HG03521 (cell line): Measurements from ENCODE around the gene DGCR2.
A peak's percentile ranks its signal among the peaks of the same experiment; 100 is the strongest.
"Not testable (repeated sequence)": the region's sequence is repeated elsewhere in the genome, so short reads cannot be mapped to it uniquely, and the experiment has no call there.

Source experiments
- ATAC-seq: cut with Tn5 transposase; IDR thresholded peaks from one replicate; pipeline ENCODE4 v1.9.1; 2021; ENCODE audit warnings: mild to moderate bottlenecking, moderate library complexity; ENCODE audit not compliant: unreplicated experiment

The DGCR2 gene, protein sequence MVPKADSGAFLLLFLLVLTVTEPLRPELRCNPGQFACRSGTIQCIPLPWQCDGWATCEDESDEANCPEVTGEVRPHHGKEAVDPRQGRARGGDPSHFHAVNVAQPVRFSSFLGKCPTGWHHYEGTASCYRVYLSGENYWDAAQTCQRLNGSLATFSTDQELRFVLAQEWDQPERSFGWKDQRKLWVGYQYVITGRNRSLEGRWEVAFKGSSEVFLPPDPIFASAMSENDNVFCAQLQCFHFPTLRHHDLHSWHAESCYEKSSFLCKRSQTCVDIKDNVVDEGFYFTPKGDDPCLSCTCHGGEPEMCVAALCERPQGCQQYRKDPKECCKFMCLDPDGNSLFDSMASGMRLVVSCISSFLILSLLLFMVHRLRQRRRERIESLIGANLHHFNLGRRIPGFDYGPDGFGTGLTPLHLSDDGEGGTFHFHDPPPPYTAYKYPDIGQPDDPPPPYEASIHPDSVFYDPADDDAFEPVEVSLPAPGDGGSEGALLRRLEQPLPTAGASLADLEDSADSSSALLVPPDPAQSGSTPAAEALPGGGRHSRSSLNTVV

GRCh38 chr22:19122143-19122751 is at the start of gene DGCR2:
TSS of gene DGCR2 (minus strand) at chr22:19122412. CDS start at chr22:19122206, 206 bp downstream.
- peak; percentile 83 for ATAC-seq

DNA sequence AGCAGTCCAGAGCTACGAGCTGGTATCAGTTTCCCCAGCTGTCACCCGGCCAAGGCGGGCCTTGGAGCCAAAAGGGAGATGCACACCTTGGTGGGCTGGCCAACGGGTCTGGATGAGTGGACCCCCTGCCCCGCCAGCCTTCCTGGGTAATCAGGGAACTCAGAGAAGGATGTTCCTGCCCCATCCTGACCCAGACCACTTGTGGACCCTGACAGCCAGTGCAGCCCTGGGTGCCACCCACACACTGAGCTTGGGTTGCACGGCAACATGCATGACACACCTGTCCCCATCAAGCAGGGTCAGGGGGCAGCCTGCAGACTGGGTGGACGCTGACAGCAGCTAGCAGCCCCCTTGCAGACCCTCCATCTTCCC is 47.7 kb upstream of the DGCR2 start:
- ATAC-seq: no peak

DNA sequence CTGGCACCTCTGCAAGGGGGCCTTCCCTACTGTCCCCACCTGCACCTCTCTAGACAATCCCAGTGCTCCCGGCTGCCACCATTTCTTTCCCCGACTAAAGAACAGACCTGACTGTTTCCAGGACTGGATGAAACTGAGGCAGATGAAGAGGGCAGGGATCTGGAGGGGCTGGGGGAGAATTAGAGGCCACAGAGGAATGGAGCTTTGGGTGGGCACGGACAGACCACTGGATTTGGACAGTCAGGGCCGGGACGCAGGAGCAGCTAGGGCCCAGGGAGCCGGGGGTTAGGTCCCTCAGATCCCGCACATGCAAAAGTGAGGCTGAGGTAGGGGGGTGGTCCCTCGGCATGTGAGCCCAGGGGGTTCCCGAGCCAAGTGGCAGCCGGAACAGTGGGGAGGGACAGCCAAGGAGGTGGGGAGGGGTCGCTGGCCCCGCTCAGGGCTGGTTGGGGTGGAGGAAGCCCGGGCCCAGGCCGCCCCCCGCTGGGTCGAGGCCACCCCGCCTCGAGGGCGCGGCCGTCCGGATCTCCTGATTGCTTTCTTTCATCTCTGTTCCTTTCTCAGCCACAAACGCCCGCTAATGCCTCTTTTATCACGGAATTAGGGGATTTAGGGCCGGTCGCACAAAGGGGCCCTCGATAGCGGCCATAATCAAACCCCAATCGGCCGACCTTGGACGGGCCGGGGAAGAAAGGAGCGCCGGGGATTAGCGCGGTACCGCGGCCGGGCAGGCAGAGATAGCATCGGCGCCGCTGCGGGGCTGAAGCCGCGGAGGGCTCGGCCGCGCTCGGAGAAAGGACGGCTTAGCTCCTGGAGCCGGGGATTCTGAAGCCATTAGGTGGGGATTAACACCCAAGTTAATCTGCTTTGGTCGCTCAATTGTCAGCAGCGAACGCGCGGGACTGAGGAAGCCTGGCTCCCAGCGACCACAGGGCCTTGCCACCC is 47.1 kb upstream of the DGCR2 start:
- ATAC-seq: no peak

DNA sequence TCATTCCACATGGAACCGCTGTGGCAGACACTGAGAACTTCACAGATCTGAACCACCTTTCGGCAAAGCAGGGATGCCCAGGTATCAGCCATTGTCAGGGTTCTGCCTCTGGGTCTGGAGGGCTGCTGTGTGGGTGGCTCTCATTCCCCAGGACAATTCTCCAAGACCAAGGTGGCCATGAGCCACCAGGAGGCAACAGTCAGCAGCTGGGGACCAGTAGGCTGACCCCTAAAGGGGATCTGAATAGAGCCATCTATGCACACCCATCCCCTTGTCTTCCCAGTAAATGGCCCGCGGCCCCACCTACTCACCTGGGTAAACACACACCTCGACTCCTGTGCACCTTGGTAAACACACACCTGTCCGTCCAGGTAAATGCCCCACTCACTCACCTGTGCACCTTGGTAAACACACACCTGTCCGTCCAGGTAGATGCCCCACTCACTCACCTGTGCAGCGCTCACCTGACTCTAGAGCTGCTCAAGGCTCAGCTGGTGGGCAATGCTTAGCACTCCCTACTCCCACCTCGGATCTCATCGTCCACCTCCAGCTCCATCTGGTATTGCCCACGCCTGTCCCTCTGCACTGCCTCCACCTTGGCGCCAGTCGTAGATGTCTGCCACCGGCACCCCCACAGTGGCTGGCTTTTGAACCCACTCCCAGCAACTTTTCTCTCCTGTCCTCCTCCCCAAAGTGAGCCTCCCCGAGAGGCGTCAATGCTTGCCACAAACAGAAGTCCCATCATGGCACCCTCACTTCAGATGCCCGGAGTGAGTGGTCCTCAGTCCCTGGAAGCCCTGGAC is 46.1 kb upstream of the DGCR2 start:
- ATAC-seq: no peak

DNA sequence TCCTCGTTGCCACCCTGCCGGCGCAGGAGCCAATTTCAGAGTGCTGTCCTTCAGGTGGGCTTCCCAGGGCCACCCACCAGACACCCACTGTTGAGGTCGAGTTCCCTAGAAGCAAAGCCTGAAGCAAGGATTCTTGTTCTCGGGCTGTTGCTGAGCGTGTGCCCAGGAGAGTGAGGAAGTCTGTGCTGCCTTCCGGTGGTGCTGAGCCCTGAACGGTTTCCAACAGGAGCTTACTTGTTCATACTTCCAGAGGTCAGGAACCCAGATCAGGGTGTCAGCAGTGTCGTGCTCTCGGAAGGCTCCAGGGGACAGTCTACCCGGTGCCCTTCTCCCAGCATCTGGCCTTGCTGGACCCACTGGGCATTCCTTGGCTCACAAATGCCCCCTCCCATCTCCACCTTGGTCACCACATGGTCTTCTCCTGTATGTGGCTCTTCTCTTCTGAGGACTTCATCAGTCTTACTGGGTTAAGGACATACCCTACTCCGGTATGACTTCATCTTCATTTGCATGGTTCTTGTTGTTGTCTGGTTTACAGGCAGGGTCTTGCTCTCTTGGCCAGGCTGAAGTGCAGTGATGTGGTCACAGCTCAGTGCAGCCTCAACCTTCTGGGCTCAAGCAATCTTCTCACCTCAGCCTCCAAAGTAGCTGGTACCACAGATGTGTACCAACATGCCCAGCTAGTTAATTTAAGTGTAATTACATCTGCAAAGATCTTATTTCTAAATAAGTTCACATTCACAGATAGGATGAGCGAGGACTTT is 45.1 kb upstream of the DGCR2 start:
- ATAC-seq: no peak

- ATAC-seq: no peak
Measured at GRCh38 chr22:19166421-19166820, 44.2 kb upstream of the DGCR2 start.

GRCh38 chr22:19164425-19164824 is 42.2 kb upstream of the DGCR2 start:
- no peak for ATAC-seq

- not testable (repeated sequence) for ATAC-seq
Measured at GRCh38 chr22:19158649-19159048, 36.4 kb upstream of the DGCR2 start.

GRCh38 chr22:19156109-19156508 is 33.9 kb upstream of the DGCR2 start:
- not testable (repeated sequence) for ATAC-seq

GRCh38 chr22:19152942-19153883 is 31.0 kb upstream of the DGCR2 start:
- ATAC-seq: no peak

DNA sequence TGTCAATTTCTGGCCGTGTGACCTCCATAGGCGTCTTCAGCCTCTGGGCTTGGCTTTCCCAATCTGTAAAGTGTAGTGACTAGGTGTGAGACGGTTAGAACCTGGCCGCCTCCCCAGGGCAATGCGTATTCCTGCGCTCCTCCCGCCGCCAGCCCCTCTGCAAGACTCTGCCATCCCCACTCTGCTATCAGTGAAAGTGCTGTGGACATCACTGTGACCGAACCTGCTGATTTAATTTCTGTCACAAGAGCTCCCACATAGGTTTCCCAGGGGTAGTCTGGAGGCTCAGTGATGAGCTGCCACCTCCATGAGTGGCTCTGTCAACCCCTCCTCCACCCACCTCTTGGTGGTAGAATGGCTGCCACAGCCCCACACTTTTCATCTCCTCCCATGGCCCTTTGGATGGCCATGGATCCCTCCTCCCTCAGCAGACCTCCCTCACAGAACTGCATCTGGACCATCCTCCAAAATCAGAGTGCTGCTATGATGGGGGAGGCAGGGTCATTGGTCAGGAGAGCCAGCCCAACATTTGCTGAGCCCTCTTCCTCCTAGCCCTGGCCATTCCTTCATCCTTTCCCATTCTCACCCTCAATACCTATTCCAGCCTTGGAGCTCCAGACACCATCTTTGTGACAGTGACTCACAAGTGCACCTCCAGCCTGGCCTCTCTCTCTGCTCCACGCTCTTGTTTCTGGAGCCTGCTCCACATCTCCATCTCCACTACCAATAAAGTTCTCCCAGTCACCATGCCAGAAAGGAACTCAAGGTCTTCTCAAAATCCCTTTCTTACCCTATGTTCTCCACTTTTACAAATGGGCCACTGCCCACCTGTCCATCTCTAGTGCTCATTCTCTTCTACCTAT is 29.3 kb upstream of the DGCR2 start:
- ATAC-seq: no peak

DNA sequence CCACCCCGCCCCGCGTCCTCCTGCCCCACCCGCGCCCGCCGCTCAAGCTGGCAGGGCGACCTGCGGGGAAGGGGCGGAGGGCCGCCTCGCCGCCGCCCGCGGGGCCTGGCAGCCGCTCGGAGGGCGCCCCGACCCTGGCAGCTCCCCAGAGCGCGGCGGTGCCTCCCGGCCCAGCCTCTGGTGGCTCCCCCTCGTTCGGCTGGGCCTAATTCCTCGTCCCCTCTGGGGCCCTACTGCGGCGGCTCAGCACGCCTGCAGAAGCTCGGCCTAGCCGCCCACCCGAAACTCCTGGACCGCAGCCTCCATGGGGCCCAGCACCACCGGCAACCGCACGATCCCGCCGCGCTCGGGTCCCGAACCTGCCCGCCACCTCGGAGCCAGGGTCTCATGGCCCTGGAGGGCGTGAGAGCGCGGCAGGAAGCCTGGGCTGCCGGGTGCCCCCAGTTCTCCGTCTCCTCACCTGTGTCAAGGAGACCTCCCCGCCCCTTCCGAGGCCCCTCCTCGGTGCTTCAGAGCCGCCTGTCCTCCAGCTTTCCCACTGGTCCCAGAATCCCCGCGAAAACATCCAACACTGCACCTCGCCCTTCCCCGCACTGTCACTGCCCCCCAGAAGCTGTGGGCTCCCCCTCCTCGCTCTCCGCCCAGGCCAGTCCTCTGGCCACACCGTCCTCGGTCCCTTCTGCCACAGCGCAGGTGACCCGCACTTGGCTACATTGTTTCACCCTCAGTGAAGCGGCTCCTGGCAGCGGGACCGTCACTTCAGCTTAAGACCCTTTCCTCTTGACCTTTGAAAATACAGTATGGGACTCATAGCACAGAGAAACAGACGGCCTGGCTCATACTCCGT is 28.5 kb upstream of the DGCR2 start:
- ATAC-seq: no peak

- ATAC-seq: no peak
Measured at GRCh38 chr22:19149991-19150390, 27.8 kb upstream of the DGCR2 start, which contains the start of gene GSC2. TSS of gene GSC2 (minus strand) at chr22:19150292. CDS start at chr22:19150283, 9 bp downstream.

- no peak for ATAC-seq
Measured at GRCh38 chr22:19149047-19149883, 27.1 kb upstream of the DGCR2 start.

GRCh38 chr22:19148417-19149046 is 26.3 kb upstream of the DGCR2 start:
- no peak for ATAC-seq
